ENCODE results near the gene MRPL1.

MRPL1 gene

GRCh38 chr4:77950203-77950602 is 87.6 kb downstream of the MRPL1 start:
- DNase-seq (ENCODE audit: low read depth in 2 of 2) = no peak
- no peak for TF ChIP-seq CTCF (IDR thresholded peaks at IDR 0.05; ENCODE audit: low read depth, low read length)
- H3K4me3 ChIP-seq (replicated peaks in 1 of 2; ENCODE audit: low read depth in 2 of 2, low read length in 2 of 2) = no peak overlapping the region

GRCh38 chr4:77952457-77952856 is 89.8 kb downstream of the MRPL1 start:
- H3K4me3 ChIP-seq (replicated peaks in 1 of 2; ENCODE audit: low read depth in 2 of 2, low read length in 2 of 2) = no peak overlapping the region
- no peak for DNase-seq (ENCODE audit: low read depth in 2 of 2)
- TF ChIP-seq CTCF (IDR thresholded peaks at IDR 0.05; ENCODE audit: low read depth, low read length) = no peak

GRCh38 chr4:77954690-77955089 is 92.1 kb downstream of the MRPL1 start:
- no peak for TF ChIP-seq CTCF (IDR thresholded peaks at IDR 0.05; ENCODE audit: low read depth, low read length)
- no peak for DNase-seq (ENCODE audit: low read depth in 2 of 2)
- no peak overlapping the region for H3K4me3 ChIP-seq (replicated peaks in 1 of 2; ENCODE audit: low read depth in 2 of 2, low read length in 2 of 2)

- no peak for TF ChIP-seq CTCF (IDR thresholded peaks at IDR 0.05; ENCODE audit: low read depth, low read length)
- H3K4me3 ChIP-seq (replicated peaks in 1 of 2; ENCODE audit: low read depth in 2 of 2, low read length in 2 of 2) = no peak overlapping the region
- DNase-seq (ENCODE audit: low read depth in 2 of 2) = no peak
Observed at GRCh38 chr4:77956917-77957316, 94.3 kb downstream of the MRPL1 start.

- no peak overlapping the region for H3K4me3 ChIP-seq (replicated peaks in 1 of 2; ENCODE audit: low read depth in 2 of 2, low read length in 2 of 2)
- DNase-seq (ENCODE audit: low read depth in 2 of 2) = no peak
- no peak for TF ChIP-seq CTCF (IDR thresholded peaks at IDR 0.05; ENCODE audit: low read depth, low read length)
Observed at GRCh38 chr4:77958897-77959296, 96.3 kb downstream of the MRPL1 start.

- TF ChIP-seq CTCF (IDR thresholded peaks at IDR 0.05; ENCODE audit: low read depth, low read length) = peak; percentile 60
- H3K4me3 ChIP-seq (replicated peaks in 1 of 2; ENCODE audit: low read depth in 2 of 2, low read length in 2 of 2) = no peak overlapping the region
- DNase-seq (ENCODE audit: low read depth in 2 of 2) = peak; percentile 76 to 81
Observed at GRCh38 chr4:77959566-77960338, 97.1 kb downstream of the MRPL1 start.

- DNase-seq (ENCODE audit: low read depth in 2 of 2) = no peak
- H3K4me3 ChIP-seq (replicated peaks in 1 of 2; ENCODE audit: low read depth in 2 of 2, low read length in 2 of 2) = no peak overlapping the region
- TF ChIP-seq CTCF (IDR thresholded peaks at IDR 0.05; ENCODE audit: low read depth, low read length) = no peak
Observed at GRCh38 chr4:77960367-77960766, 97.7 kb downstream of the MRPL1 start.

Data from cardiac fibroblast (primary cell).